Right hindlimb (tissue), 1 donor: Measurements from ENCODE around the gene PAK2.
"Not testable (repeated sequence)": the region's sequence is repeated elsewhere in the genome, so short reads cannot be mapped to it uniquely, and the experiment has no call there.

Experiments used
- DNase-seq: peaks from one replicate; pipeline ENCODE4 v3.0.0-alpha.2; 2018

PAK2 gene

GRCh38 chr3:196789885-196790359 is 50.3 kb downstream of the PAK2 start:
- no peak for DNase-seq

DNA sequence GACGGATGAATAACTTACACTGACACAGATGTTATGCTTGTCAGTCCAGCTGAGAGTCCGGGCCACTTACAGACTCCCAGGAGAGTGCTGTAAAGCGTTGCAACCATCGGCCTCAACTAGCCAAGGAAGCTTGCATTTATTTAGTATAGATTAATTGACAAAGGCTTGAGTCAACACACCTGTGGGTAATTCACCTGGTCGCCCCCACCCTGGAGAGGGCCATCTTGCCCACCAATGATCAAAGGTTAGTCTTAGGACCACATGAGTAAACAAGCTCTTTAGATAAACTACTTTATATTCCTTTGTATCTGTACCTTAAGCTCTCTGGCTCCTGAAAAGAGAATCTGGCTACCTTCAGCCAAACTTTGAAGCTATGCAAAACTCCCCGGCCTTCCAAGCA is 51.0 kb downstream of the PAK2 start:
- DNase-seq: no peak

GRCh38 chr3:196792771-196793170 is 53.1 kb downstream of the PAK2 start:
- DNase-seq: no peak

DNA sequence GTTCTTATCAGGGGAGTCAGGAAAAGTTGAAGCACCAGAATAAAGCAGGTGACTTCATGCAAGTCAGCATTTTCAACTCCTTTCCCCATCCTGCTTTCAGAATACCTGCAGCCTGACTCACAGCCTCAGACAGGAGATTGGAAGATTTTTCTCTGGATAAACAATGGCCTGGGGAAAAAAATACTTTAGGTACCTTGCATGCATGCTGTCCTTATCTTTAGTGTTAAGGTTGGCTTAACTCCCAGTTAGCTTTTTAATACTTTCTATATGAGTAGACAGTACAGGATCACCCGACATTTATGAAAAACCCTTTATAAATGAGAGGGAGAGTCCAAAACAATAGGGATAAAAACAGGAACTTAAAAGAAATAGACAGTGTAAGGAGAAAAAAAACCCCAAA is 53.6 kb downstream of the PAK2 start:
- DNase-seq: no peak

DNA sequence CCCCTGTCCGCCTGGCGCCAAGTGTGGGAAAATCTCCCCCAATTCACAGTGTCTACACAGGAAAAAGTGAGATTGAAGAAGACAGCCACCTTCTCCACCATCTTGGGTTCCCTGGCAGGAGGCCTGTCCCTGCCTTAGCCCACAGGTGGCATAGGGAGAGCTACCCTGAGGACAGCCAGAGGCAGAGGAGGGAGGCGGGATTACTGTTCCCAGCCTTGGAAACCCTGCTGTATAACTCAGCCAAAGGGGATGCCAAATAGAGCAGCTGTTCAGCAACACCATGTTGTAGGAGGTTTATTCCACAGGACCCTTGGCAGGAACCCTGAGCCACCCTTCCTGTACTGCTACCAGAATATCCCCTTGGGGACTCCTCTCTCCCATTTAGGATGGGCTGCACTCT is 54.8 kb downstream of the PAK2 start:
- DNase-seq: no peak

- no peak for DNase-seq
These were observed 56.7 kb downstream of the PAK2 start for GRCh38 chr3:196796317-196796716.

- DNase-seq: no peak
These were observed 61.2 kb downstream of the PAK2 start for GRCh38 chr3:196800742-196801434.

- no peak for DNase-seq
These were observed 64.3 kb downstream of the PAK2 start for GRCh38 chr3:196803891-196804468.

DNA sequence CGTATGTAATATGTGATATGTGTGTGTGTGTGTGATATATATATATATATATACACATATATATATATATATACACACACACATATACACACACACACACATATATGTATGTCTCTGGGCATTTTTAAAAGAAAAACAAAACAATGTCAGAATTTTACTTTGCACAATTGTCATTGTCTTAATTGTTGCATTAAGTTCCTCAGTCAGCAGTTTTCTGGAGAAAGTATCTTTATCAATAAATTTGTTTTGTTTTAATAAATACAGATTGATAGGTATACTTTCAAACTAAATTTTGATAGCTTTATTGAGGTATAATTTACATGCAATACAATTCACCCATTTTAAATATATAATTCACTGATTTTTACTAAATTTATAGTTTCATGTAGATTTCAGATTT is 65.1 kb downstream of the PAK2 start:
- no peak for DNase-seq

GRCh38 chr3:196810963-196811581 is 71.4 kb downstream of the PAK2 start:
- DNase-seq: no peak

- DNase-seq: no peak
These were observed 73.2 kb downstream of the PAK2 start for GRCh38 chr3:196812853-196813252.

DNA sequence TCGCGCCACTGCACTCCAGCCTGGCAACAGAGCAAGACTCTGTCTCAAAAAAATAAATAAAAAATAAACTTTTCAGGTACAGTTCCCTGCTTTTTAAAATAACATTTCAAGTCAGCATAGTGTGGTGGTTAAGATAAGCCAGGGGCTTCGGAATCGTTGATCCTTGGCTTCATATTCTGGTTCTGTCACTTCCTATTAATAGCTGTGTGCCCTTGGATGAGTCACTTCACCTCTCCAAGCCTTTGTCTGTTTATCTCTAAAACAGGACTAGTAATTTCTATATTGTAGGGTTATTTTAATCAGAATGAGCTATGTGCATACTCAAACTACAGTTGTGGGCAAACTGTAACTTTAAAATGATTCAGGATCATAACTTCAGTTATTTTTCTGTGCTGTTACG is 74.2 kb downstream of the PAK2 start:
- DNase-seq: no peak

DNA sequence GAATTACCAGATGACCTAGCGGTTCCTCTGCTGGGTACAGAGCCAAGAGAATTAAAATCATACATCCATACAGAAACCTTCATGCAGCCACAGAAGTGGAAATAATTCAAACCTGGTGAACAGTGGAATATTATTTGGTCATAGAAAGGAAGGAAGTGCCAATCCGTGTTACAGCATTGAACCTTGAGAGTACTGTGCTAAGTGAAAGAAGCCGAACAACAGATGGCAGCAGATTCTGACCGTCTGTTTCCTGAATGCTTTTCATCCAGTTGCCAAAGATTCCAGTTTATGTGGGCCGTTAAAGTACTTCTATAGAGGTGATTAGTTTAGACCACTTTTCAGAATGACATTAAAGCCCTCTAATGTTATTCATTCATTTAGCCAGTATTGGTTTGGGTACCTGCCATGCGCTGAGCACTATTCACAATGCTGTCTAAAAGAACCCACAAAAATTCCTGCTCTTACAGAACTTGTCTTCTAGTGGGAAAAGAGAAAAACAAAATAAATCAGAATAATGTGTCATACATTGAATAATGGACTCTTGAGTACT is 82.2 kb downstream of the PAK2 start:
- no peak for DNase-seq

- DNase-seq: not testable (repeated sequence)
These were observed 90.0 kb downstream of the PAK2 start for GRCh38 chr3:196829651-196830050.

GRCh38 chr3:196835086-196835485 is 95.4 kb downstream of the PAK2 start:
- no peak for DNase-seq

GRCh38 chr3:196836626-196837025 is 97.0 kb downstream of the PAK2 start:
- not testable (repeated sequence) for DNase-seq

DNA sequence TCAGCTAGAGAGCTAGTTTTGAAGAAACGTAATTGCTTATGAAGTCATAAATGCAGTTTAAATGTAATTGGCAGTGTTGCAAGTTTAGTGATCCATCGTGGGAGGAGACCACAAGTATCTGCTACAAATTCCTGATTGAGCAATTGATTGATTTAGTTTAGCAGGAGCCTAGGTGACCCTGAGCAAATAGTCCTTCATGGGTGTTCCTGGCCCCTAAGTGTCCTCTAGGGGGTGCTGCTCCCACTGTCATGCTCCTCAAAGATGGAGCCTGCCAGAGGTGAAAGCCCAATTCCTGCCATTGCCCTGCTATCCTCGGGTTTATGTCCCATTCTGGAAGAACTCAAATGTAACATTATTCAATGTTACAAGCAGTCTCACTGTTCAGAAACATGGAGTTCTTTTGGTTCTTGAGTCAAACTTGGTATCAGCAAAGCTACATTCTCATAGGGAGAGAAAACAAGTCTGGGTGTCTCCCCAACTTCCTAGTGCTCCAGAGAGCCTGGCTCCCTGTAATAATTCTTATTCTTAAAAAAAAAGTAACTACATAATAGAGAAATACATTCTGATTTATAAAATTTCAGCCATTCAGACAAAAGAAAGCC is 98.3 kb downstream of the PAK2 start:
- peak; percentile 40 for DNase-seq

DNA sequence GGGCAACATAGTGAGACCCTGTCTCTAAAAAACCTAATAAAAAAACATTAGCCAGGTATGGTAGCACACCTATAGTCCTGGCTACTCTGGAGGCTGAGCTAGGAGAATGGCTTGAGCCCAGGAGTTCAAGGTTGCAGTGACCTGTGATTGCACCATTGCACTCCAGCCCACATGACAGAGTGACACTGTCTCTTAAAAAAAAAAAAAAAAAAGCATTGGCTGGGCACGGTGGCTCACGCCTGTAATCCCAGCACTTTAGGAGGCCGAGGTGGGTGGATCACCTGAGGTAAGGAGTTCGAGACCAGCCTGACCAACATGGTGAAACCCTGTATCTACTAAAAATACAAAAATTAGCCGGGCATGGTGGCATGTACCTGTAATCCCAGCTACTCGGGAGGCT is 99.7 kb downstream of the PAK2 start:
- not testable (repeated sequence) for DNase-seq

- DNase-seq: no peak
These were observed 103.1 kb downstream of the PAK2 start for GRCh38 chr3:196842567-196843434.

DNA sequence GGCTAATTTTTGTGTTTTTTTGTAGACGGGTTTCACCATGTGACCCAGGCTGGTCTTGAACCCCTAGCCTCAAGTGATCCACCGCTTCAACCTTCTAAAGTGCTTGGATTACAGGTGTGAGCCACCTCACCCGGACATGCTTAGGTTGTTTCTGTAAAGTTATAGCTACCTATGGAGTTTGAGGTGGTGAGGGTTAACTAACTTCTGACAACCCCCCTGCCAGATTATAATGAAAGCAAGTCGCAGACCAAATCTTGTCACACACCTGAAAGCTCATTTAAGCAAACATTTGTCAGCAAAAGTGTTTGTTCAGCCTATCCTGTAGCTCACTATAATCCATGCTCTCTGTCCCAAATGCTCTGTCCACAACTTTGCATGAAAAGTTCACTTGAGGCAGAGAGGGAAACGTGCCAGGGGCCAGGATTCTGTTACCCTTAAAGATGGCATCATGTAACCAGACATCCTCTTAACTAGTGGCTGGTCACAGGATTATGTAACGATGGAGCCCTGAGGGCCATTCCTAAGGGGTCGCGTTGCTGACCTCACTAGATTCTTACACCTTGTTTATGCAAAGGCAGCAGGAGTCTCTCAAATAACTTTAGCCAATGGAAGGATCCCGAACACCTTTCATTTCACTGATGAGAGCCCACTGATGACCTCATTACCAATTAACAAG is 103.9 kb downstream of the PAK2 start:
- DNase-seq: no peak

DNA sequence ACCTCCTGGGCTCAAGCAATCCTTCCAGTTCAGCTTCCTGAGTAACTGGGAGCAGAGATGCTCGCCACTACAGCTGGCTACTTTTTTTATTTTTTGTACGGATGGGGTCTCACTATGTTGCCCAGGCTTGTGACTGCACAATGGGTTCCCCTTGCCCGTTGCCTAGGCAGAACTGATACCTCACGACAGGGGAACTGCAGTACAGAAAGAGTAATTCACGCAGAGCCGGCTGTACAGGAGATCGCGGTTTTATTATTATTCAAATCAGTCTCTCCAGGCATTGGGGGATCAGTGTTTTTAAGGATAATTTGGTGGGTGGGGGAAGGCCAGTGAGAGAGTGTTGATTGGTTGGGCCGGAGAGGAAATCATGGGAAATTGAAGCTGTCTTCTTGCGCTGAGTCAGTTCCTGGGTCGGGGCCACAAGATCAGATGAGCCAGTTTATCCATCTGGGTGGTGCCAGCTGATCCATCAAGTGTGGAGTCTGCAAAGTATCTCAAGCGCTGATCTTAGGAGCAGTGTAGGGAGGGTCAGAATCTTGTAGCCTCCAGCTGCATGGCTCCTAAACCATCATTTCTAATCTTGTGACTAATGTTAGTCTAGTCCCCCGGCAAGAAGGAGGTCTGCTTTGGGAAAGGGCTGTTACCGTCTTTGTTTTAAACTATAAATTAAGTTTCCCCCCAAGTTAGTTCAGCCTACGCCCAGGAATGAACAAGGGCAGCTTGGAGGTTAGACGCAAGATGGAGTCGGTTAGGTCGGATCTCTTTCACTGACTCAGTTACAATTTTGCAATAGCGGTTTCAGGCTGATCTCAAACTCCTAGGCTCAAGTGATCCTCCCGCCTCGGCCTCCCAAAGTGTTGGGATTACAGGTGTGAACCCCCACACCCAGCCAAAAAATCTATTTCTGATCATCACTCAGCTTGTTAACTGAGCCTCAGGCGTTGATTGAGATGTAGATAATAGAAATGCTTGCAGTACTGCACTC is 104.9 kb downstream of the PAK2 start:
- not testable (repeated sequence) for DNase-seq
